GM12878 (cell line): ENCODE measurements around the gene S1PR1. TPM values are rescaled to one million over a fixed set of nuclear protein-coding genes. Genes with fewer than 3 reads are reported as not detected.

Experiments
- ATAC-seq: fragments of 200-7000 bp; cut with Tn5 transposase; 3 replicates; pipeline ENCODE4 v1.9.1; 2020; ENCODE audit warnings: mild to moderate bottlenecking, moderate library complexity
- BruUV-seq: library from RNA; stranded (reverse); fragments of 400-500 nt; replicated peaks from 2 replicates; lab custom pipeline; 2021; lab: Mats Ljungman, UMichigan
- CTCF ChIA-PET: fragments of 300-600 bp; sonication (Branson Sonifier 250); formaldehyde crosslinking; extraction: SDS; loops from one replicate; lab custom pipeline; 2021; ENCODE audit warnings: inconsistent platforms; lab: Yijun Ruan, JAX
- POLR2A ChIA-PET: fragments of 350-600 bp; formaldehyde crosslinking; extraction: SDS; loops from one replicate; lab custom pipeline; 2021; ENCODE audit warnings: inconsistent platforms; lab: Charles Lee
- RAD21 ChIA-PET: fragments of 300-600 bp; sonication (Branson Sonifier 250); formaldehyde crosslinking; loops from one replicate; lab custom pipeline; 2023; ENCODE audit warnings: antibody characterized with exemption; ENCODE audit not compliant: unreplicated experiment; lab: Charles Lee
- SMC1A ChIA-PET: fragments of 300-600 bp; sonication (Branson Sonifier 250); formaldehyde crosslinking; loops from one replicate; lab custom pipeline; 2023; ENCODE audit not compliant: unreplicated experiment, uncharacterized antibody; lab: Charles Lee
- DNase-seq: peaks from one replicate; pipeline ENCODE4 v3.0.0-alpha.2; 2011; ENCODE audit warnings: low read depth, low spot score
- FAIRE-seq: peaks from 3 replicates; lab custom pipeline; 2011; peaks lifted over from hg19 to GRCh38; lab: Jason Lieb, UNC
- H2AFZ ChIP-seq: 2 replicates; pipeline ENCODE4 v1.6.0; 2011; ENCODE audit warnings: low read depth, low read length, control low read depth; ENCODE audit not compliant: control insufficient read depth
- H3K27ac ChIP-seq: 2 replicates; pipeline ENCODE4 v1.5.1; 2011; ENCODE audit warnings: control low read depth; ENCODE audit not compliant: control insufficient read depth, insufficient read depth
- H3K27me3 ChIP-seq, 2 experiments: replicated peaks in 1 of 2; 2 replicates each; pipeline versions ENCODE4 v1.6.0 to v1.6.1; 2011; ENCODE audit warnings: low read length in 1 of 2; ENCODE audit not compliant: control insufficient read depth in 2 of 2, insufficient read depth in 2 of 2
- H3K36me3 ChIP-seq, 2 experiments: 2 replicates each; pipeline ENCODE4 v1.5.1; 2011; ENCODE audit warnings: low read length in 1 of 2; ENCODE audit not compliant: control insufficient read depth in 2 of 2, insufficient read depth in 2 of 2
- H3K4me1 ChIP-seq: 2 replicates; pipeline ENCODE4 v1.6.1; 2011; ENCODE audit warnings: mild to moderate bottlenecking, low read length, moderate library complexity, mixed read lengths; ENCODE audit not compliant: control insufficient read depth, insufficient read depth
- H3K4me2 ChIP-seq: 2 replicates; pipeline ENCODE4 v1.6.0; 2011; ENCODE audit warnings: control low read depth; ENCODE audit not compliant: control insufficient read depth, insufficient read depth
- H3K4me3 ChIP-seq: fragments of 200-600 bp; sonication (generic); 2 replicates; pipeline ENCODE4 v1.5.1; 2016
- H3K79me2 ChIP-seq: 2 replicates; pipeline ENCODE4 v1.6.0; 2011; ENCODE audit warnings: low read length; ENCODE audit not compliant: control insufficient read depth, insufficient read depth
- H3K9ac ChIP-seq: 2 replicates; pipeline ENCODE4 v1.8.0; 2011; ENCODE audit warnings: low read length, control low read depth, mixed read lengths; ENCODE audit not compliant: control insufficient read depth, insufficient read depth
- H3K9me3 ChIP-seq: replicated peaks from 3 replicates; pipeline ENCODE4 v1.5.1; 2011; ENCODE audit warnings: mild to moderate bottlenecking, low read length; ENCODE audit not compliant: control insufficient read depth, insufficient read depth
- H4K20me1 ChIP-seq: 2 replicates; pipeline ENCODE4 v1.6.0; 2011; ENCODE audit not compliant: control insufficient read depth, insufficient read depth
- BHLHE40 ChIP-seq, 2 experiments: fragments of 450-650 bp in 1 of 2; IDR thresholded peaks; 2 replicates each; pipeline ENCODE4 v1.6.1; 2011 to 2017; ENCODE audit warnings: low read depth in 2 of 2, borderline replicate concordance in 1 of 2, improper control_type of control experiment in 1 of 2, low read length in 1 of 2, mild to moderate bottlenecking in 1 of 2
- JUND ChIP-seq: IDR thresholded peaks from 2 replicates; pipeline ENCODE4 v1.6.1; 2012; ENCODE audit warnings: low read depth, mild to moderate bottlenecking, low read length, improper control_type of control experiment, moderate library complexity
- in situ Hi-C: fragments of 300-500 bp; cut with MboI; formaldehyde crosslinking; loops from 9 replicates; pipeline ENCODE4 v1.14.3; 2018; ENCODE audit warnings: mixed read lengths
- intact Hi-C: fragments of 100-400 bp; cut with micrococcal nuclease; formaldehyde crosslinking; loops from one replicate; pipeline ENCODE4 v1.14.2; 2022; ENCODE audit not compliant: unreplicated experiment
- polyA plus RNA-seq, 11 experiments: library from polyadenylated mRNA; depleted of rRNA in 4 of 11; unstranded in 6 of 11; stranded (reverse) in 5 of 11; fragments of >200 nt; fragmentation: Nextera tagmentation in 4 of 11; fragmentation: Illumina TruSeq in 1 of 11; extraction: Ambion mirVana in 4 of 11; extraction: Trizol in 1 of 11; gene quantifications; 1 replicate in 1 of 11; 2 replicates in 10 of 11; pipeline versions ENCODE4 v1.2.1 to v1.2.3, GENCODE V29; 2011 to 2016; ENCODE audit warnings: inconsistent platforms in 2 of 11, missing spikeins in 2 of 11, low read depth in 1 of 11
- total RNA-seq, 4 experiments: library from RNA; depleted of rRNA in 3 of 4; stranded (reverse); fragments of >200 nt in 3 of 4; fragmentation: Illumina TruSeq in 1 of 4; extraction: Trizol in 1 of 4; gene quantifications; 2 replicates each; pipeline versions ENCODE4 v1.2.1 to v1.2.3, GENCODE V29; 2013 to 2021
- TF ChIP-seq, protein P1 (sequence below): fragments of 150-350 bp; IDR thresholded peaks from 2 replicates; pipeline ENCODE4 v1.6.1; 2016; ENCODE audit warnings: low read depth, low read length

The S1PR1 gene
- total and polyA plus RNA-seq, 10 of the 15 experiments (the other 5 are each of a cell fraction or from before 2014, with no cell fraction given) = 3.8 to 59.4 (median 30.7) TPM

DNA sequence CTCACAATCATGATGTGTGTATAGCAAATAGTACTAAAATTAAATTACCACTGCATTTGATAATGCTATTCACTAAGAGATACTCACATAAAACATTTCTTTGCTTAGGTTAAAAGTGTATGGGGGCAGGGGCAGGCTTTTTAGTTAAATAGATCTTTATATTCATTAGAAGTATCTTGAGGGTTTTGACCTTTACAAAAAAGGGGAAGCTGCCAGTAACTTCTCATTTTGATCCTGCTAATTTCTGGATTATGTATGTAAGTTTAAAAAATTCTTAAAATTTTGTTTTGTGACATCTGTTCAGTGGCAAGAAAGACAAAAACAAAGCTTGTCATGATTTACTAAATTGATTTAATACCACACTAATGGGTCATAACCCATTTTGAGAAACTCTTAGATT, 45.8 kb upstream of the S1PR1 start:
- no peak overlapping the region for H2AFZ ChIP-seq
- ATAC-seq = no peak
- in situ Hi-C loops = no loop called here

More for the DNA sequence above, 45.8 kb upstream of the S1PR1 start:
- RAD21 ChIA-PET = no interaction called here
- no peak overlapping the region for H3K27ac ChIP-seq
- H4K20me1 ChIP-seq = no peaks in the 10 kb centered on the region
- POLR2A ChIA-PET = no interaction called here
- CTCF ChIA-PET = interaction anchor here (2.6 kb wide), 1 partner anchor 48 kb away, joined by 9 read pairs; no protein-coding TSS in a partner anchor
- no peaks in the 10 kb centered on the region; a peak in 1 of 4 replicates for H3K27me3 ChIP-seq
- no peak for TF ChIP-seq JUND
- TF ChIP-seq, protein P1, sequence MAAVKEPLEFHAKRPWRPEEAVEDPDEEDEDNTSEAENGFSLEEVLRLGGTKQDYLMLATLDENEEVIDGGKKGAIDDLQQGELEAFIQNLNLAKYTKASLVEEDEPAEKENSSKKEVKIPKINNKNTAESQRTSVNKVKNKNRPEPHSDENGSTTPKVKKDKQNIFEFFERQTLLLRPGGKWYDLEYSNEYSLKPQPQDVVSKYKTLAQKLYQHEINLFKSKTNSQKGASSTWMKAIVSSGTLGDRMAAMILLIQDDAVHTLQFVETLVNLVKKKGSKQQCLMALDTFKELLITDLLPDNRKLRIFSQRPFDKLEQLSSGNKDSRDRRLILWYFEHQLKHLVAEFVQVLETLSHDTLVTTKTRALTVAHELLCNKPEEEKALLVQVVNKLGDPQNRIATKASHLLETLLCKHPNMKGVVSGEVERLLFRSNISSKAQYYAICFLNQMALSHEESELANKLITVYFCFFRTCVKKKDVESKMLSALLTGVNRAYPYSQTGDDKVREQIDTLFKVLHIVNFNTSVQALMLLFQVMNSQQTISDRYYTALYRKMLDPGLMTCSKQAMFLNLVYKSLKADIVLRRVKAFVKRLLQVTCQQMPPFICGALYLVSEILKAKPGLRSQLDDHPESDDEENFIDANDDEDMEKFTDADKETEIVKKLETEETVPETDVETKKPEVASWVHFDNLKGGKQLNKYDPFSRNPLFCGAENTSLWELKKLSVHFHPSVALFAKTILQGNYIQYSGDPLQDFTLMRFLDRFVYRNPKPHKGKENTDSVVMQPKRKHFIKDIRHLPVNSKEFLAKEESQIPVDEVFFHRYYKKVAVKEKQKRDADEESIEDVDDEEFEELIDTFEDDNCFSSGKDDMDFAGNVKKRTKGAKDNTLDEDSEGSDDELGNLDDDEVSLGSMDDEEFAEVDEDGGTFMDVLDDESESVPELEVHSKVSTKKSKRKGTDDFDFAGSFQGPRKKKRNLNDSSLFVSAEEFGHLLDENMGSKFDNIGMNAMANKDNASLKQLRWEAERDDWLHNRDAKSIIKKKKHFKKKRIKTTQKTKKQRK = no peak
- no peak for TF ChIP-seq BHLHE40 (IDR thresholded peaks at IDR 0.05; ENCODE audit: borderline replicate concordance in 1 of 2, low read depth in 2 of 2, low read length in 1 of 2)
- TF ChIP-seq, all 136 proteins: peak for 0
- no TSS peak for BruUV-seq
- Histone ChIP-seq H3K4me3 (no peak overlapping the region), H3K4me2 (no peak overlapping the region), H3K4me1 (no peaks in the 10 kb centered on the region), H3K9me3 (no peaks in the 10 kb centered on the region; the same call in 2 of the 3 replicates), H3K79me2 (no peaks in the 10 kb centered on the region), H3K9ac (no peak overlapping the region), H3K36me3 (no peaks in the 10 kb centered on the region)
- SMC1A ChIA-PET = interaction anchor here (1.2 to 1.4 kb wide), 4 partner anchors 9 to 147 kb away, joined by 3 read pairs; no protein-coding TSS in a partner anchor
- intact Hi-C loops = no loop called here
- no peak for FAIRE-seq
- DNase-seq = no peak
